ENCODE results near the gene CAPN1.

- no peak for TF ChIP-seq CTCF (IDR thresholded peaks at IDR 0.05 in 8 of 11, conservative IDR thresholded peaks at IDR 0.05 in 3 of 11)
- TF ChIP-seq POLR2A (IDR thresholded peaks at IDR 0.05): no peak
- no peak for TF ChIP-seq POLR2AphosphoS5 (IDR thresholded peaks at IDR 0.05)
Measured at GRCh38 chr11:65147352-65148075, 34.2 kb upstream of the CAPN1 start.
